Epithelial cell of proximal tubule (primary cell): ENCODE results near the gene PRSS48. TPM values are rescaled to one million over a fixed set of nuclear protein-coding genes. Genes with fewer than 3 reads are reported as not detected.
"Not testable (repeated sequence)": the region's sequence is repeated elsewhere in the genome, so short reads cannot be mapped to it uniquely, and the experiment has no call there.

Source experiments
- DNase-seq: peaks from one replicate; pipeline ENCODE4 v3.0.0-alpha.2; 2011; ENCODE audit warnings: low read depth
- H3K4me3 ChIP-seq: 2 replicates; pipeline ENCODE4 v1.5.1; 2011; ENCODE audit warnings: low read depth, mild to moderate bottlenecking, low read length
- total RNA-seq: library from RNA; depleted of rRNA; stranded (reverse); fragments of >200 nt; gene quantifications from 2 replicates; pipeline ENCODE4 v1.2.3, GENCODE V29; 2015
- TF ChIP-seq, protein P1 (sequence below): conservative IDR thresholded peaks from 2 replicates; pipeline ENCODE4 v1.5.1; 2012; ENCODE audit warnings: low read depth, mild to moderate bottlenecking, low read length

Gene PRSS48
- total RNA-seq, 1 donor from 2014 or later: not detected

DNA sequence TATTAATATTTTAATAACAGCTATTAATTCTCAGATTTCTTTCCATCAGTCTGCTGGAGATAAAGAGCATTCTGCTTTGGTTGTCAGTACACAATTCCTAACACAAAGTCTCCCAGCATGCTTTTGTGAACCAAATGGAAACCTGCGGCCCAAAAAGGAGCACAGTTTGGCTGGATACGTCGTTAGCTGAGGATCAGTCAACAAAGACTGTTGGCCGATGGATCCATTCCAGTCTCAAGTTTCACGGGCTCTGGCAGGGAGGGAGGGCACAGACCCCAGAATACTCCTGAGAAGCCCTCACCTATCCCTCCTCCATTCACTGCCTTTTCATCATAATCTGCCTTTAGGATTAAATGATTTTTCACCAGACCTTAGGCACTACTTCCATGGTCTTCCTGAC is 26.3 kb upstream of the PRSS48 start:
- no peak for DNase-seq
- H3K4me3 ChIP-seq: no peak overlapping the region
- TF ChIP-seq, protein P1, sequence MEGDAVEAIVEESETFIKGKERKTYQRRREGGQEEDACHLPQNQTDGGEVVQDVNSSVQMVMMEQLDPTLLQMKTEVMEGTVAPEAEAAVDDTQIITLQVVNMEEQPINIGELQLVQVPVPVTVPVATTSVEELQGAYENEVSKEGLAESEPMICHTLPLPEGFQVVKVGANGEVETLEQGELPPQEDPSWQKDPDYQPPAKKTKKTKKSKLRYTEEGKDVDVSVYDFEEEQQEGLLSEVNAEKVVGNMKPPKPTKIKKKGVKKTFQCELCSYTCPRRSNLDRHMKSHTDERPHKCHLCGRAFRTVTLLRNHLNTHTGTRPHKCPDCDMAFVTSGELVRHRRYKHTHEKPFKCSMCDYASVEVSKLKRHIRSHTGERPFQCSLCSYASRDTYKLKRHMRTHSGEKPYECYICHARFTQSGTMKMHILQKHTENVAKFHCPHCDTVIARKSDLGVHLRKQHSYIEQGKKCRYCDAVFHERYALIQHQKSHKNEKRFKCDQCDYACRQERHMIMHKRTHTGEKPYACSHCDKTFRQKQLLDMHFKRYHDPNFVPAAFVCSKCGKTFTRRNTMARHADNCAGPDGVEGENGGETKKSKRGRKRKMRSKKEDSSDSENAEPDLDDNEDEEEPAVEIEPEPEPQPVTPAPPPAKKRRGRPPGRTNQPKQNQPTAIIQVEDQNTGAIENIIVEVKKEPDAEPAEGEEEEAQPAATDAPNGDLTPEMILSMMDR: no peak

DNA sequence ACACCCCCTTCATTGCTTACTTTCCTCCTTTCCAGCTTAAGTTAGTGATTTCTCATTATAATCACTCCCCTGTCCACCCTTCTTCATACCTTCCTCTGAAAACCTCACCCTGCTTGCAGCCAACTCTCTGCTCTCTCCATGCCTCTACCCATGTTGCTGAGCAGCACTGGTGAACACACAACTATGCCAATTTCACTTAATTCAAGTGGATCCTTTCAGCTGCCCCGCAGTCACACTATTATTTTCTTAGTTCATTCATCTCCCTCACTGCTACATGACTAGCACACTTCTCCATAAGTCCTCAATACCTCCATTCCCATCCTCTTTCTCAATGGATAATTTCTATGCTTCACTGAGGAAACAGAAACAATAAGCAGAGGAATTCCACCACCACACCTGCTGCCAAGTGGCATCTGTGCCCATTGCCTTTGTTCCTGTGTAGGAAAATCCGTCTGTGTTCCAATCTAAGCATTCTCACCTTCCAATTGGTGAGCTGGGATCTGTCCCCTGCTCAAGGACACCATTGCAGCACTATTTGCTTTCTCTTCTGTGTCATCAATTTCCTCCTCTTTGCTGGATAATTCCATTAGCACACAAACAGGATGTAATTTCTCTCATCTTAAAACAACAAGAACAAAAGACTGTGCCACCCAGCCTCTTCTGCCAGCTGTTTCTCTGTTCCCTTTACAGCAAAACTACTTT is 25.2 kb upstream of the PRSS48 start:
- DNase-seq: no peak
- TF ChIP-seq, protein P1: no peak
- no peak overlapping the region for H3K4me3 ChIP-seq

DNA sequence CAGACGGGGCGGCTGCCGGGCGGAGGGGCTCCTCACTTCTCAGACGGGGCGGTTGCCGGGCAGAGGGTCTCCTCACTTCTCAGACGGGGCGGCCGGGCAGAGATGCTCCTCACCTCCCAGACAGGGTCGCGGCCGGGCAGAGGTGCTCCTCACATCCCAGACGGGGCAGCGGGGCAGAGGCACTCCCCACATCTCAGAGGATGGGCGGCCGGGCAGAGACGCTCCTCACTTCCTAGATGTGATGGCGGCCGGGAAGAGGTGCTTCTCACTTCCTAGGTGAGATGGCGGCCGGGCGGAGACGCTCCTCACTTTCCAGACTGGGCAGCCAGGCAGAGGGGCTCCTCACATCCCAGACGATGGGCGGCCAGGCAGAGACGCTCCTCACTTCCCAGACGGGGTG is 21.7 kb upstream of the PRSS48 start:
- not testable (repeated sequence) for H3K4me3 ChIP-seq, DNase-seq

DNA sequence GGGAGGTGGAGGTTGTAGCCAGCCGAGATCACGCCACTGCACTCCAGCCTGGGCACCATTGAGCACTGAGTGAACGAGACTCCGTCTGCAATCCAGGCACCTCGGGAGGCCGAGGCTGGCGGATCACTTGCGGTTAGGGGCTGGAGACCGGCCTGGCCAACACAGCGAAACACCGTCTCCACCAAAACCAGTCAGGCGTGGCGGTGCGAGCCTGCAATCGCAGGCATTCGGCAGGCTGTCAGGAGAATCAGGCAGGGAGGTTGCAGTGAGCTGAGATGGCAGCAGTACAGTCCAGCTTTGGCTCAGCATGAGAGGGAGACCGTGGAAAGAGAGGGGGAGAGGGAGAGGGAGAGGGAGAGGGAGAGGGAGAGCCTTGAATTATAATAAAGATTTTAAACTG is 21.3 kb upstream of the PRSS48 start:
- DNase-seq, H3K4me3 ChIP-seq: not testable (repeated sequence)

DNA sequence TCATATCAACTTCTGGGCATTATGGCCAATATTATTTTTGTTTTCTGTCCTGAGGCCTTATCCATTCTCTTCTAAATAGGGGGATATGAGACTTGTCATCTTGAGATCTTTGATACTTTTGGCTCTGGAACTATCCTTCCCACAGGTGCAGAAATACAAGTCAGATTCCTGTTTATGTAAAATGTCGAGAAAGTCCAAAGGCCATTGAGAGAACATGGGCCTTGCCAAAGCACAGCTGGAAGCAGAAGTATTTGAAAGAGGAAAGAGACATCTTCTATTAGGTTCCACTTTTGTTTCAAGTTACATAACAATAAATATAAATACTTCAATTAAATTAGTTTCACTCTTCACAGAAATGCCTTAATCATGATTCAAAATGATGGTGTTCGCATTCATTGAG is 20.8 kb upstream of the PRSS48 start:
- H3K4me3 ChIP-seq: no peak overlapping the region
- DNase-seq: no peak
- TF ChIP-seq, protein P1: no peak

DNA sequence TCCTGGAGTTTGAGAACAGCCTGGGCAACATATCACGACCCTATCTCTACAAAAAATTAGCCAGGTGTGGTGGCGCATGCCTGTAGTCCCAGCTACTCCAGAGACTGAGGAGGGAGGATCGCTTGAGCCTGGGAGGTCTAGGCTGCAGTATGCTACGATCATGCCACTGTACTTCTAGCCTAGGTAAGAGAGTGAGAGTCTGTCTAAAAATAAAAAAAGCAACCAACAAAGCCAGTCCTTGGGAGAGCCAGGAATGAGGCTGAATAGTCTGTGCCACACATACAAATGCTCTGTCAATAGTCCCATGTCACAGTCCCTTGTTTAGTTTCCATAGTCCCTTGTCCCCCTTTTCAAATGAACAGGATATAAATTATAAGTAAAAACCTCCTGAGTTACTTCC is 19.3 kb upstream of the PRSS48 start:
- no peak for DNase-seq
- H3K4me3 ChIP-seq: no peak overlapping the region
- TF ChIP-seq, protein P1: no peak

DNA sequence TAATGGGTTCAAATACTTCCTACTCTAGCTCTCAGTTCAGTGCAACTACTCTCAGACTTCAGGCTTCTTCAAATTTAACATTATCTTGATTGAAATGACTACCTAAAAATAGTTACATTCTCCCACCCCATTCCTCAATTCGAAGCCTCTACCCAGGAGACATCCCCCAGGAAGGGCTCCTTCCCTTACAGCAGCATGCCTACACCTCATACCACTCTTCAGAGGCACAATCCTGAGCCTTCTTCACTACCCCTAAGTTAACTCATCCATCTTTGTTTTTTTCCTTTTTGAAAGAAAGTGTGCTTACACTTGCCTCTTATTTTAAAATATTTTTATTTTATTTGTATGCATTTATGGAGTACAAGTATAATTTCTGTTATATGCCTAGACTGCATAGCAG is 17.2 kb upstream of the PRSS48 start:
- H3K4me3 ChIP-seq: no peak overlapping the region
- TF ChIP-seq, protein P1: no peak
- DNase-seq: no peak

DNA sequence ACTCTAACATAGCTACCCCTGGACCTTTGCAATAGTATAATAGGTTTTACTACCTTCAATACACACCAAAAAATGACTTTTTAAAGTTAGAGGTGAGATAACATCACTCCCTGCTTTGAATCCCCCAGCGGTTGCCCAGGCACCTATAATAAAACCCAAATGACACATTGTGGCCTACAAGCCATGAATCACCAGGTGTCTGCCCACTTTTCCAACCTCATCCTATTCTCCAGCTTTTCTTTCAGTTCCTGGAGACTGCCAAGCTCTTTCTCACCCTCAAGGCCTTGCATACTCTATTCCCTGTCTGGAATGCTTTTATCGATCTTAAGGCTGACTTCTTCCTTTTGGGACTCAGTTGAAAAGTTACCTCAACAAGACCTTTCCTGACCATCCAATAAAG is 16.4 kb upstream of the PRSS48 start:
- H3K4me3 ChIP-seq: no peak overlapping the region
- TF ChIP-seq, protein P1: no peak
- no peak for DNase-seq
